ENCODE results near the gene PIGV.

PIGV gene

GRCh38 chr1:26750428-26750827 lies 37.3 kb upstream of the PIGV start:
- Histone ChIP-seq H3K36me3 (ENCODE audit: insufficient read depth, low read length) (peaks cover 84% of the 10 kb centered on the region), H3K4me3 (ENCODE audit: low read length) (no peak overlapping the region), H3K9ac (ENCODE audit: low read depth, low read length) (no peak overlapping the region), H3K9me3 (ENCODE audit: insufficient read depth, low read depth, low read length) (no peaks in the 10 kb centered on the region), H3K27ac (ENCODE audit: low read depth, low read length) (no peak overlapping the region; the same call in 1 of the 2 replicates), H3K27me3 (ENCODE audit: insufficient read depth, low read length) (no peaks in the 10 kb centered on the region), H3K4me1 (ENCODE audit: insufficient read depth, low read length) (no peaks in the 10 kb centered on the region)
- 93% methylated on average over 1 of the region's 1 CpG for WGBS

GRCh38 chr1:26752519-26752918 lies 35.2 kb upstream of the PIGV start:
- WGBS, result 93% methylated on average over 4 of the region's 4 CpGs
- Histone ChIP-seq H3K9me3 (ENCODE audit: insufficient read depth, low read depth, low read length) (no peaks in the 10 kb centered on the region), H3K27me3 (ENCODE audit: insufficient read depth, low read length) (no peaks in the 10 kb centered on the region), H3K36me3 (ENCODE audit: insufficient read depth, low read length) (peaks cover 78% of the 10 kb centered on the region), H3K4me3 (ENCODE audit: low read length) (no peak overlapping the region), H3K4me1 (ENCODE audit: insufficient read depth, low read length) (no peaks in the 10 kb centered on the region), H3K9ac (ENCODE audit: low read depth, low read length) (no peak overlapping the region), H3K27ac (ENCODE audit: low read depth, low read length) (no peak overlapping the region)

DNA sequence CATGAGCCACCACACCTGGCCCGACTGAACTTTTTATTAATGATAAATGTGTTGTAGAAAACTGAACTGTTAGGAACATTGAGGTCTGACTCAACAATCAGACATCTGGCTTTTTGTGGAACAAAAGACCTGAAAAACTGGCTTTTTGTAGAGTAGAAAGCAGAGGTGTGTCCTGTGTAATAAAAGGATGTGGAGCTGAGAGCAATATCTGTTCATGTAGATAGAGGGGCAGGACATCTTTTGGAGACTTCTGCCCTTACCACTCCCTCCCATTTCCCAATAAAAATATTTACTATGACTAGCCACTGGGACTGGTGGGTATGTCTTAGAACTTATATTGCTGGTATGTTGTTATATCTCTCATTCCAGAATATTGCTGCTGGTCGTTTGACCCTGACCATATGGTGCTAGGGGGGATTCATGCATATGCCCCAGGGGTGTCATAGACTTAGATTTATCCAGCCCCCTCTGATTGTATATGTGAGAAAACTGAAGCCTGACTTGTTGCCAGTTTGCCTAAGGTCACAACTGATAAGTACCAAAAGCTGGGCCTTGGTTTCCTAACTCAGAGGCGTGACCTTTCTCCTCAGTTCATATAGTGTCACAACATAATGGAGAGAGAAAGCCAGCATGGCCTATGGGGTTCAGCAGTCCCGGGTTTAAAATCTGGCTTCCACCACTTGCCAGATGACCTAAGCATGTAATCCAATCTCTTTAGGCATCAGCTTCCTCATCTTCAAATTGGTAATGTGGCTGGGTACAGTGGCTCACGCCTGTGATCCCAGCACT lies 33.5 kb upstream of the PIGV start:
- H3K4me1 ChIP-seq (ENCODE audit: insufficient read depth, low read length), result no peaks in the 10 kb centered on the region
- H3K27me3 ChIP-seq (ENCODE audit: insufficient read depth, low read length), result no peaks in the 10 kb centered on the region
- no peak overlapping the region for H3K9ac ChIP-seq (ENCODE audit: low read depth, low read length)
- H3K27ac ChIP-seq (ENCODE audit: low read depth, low read length), result no peak overlapping the region
- H3K36me3 ChIP-seq (ENCODE audit: insufficient read depth, low read length), result peaks cover 83% of the 10 kb centered on the region
- H3K4me3 ChIP-seq (ENCODE audit: low read length), result no peak overlapping the region
- WGBS, result 92% methylated on average over 5 of the region's 5 CpGs
- no peaks in the 10 kb centered on the region for H3K9me3 ChIP-seq (ENCODE audit: insufficient read depth, low read depth, low read length)

GRCh38 chr1:26758358-26758757 lies 29.4 kb upstream of the PIGV start:
- whole genome bisulfite sequencing, result 99% methylated on average over 3 of the region's 3 CpGs
- peaks cover 88% of the 10 kb centered on the region for H3K36me3 ChIP-seq (ENCODE audit: insufficient read depth, low read length)
- H3K4me1 ChIP-seq (ENCODE audit: insufficient read depth, low read length), result no peaks in the 10 kb centered on the region
- no peak overlapping the region for H3K27ac ChIP-seq (ENCODE audit: low read depth, low read length)
- no peak overlapping the region for H3K4me3 ChIP-seq (ENCODE audit: low read length)
- H3K27me3 ChIP-seq (ENCODE audit: insufficient read depth, low read length), result no peaks in the 10 kb centered on the region
- no peak overlapping the region for H3K9ac ChIP-seq (ENCODE audit: low read depth, low read length)
- H3K9me3 ChIP-seq (ENCODE audit: insufficient read depth, low read depth, low read length), result no peaks in the 10 kb centered on the region

DNA sequence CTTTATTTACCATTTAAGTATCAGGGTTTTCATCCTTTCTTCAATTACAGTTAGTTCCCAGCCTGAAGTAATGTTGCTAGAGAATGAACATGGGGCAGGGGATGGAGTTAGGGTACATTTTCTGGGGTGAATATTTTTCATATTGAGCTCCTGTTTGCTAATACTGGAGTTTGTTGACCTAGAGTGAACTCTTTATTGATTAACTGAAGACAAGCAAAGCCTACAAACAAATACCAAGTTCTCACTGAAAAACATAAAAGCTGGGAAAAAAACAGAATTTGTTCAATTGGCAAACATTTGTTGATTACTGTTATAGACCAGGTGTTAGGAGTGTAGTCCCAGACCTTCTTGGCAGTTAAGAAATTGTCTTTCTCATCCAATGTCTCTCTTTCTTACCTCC lies 28.2 kb upstream of the PIGV start:
- no peak overlapping the region for H3K27ac ChIP-seq (ENCODE audit: low read depth, low read length)
- H3K4me3 ChIP-seq (ENCODE audit: low read length), result no peak overlapping the region
- no peaks in the 10 kb centered on the region for H3K4me1 ChIP-seq (ENCODE audit: insufficient read depth, low read length)
- H3K36me3 ChIP-seq (ENCODE audit: insufficient read depth, low read length), result peaks cover 89% of the 10 kb centered on the region
- no peaks in the 10 kb centered on the region for H3K27me3 ChIP-seq (ENCODE audit: insufficient read depth, low read length)
- no peaks in the 10 kb centered on the region for H3K9me3 ChIP-seq (ENCODE audit: insufficient read depth, low read depth, low read length)
- H3K9ac ChIP-seq (ENCODE audit: low read depth, low read length), result no peak overlapping the region

DNA sequence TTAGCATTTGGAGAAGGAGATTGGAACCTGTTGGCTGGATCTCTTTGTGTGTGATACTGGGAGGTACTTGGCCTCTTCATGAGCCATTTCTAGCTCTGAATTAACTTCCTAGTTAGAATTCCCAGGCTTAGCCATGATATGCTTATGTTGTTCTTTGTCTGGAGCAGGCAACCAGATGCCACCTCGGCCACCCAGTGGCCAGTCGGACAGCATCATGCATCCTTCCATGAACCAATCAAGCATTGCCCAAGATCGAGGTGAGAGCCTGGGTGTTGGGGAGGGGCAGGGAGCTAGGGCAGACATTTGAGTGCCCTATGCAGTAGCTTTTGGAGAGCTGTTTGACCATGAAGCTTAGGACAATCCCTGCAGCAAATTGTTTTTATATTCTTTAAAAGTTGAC lies 26.5 kb upstream of the PIGV start:
- Histone ChIP-seq H3K9ac (ENCODE audit: low read depth, low read length) (no peak overlapping the region), H3K4me1 (ENCODE audit: insufficient read depth, low read length) (no peaks in the 10 kb centered on the region), H3K36me3 (ENCODE audit: insufficient read depth, low read length) (peaks cover 86% of the 10 kb centered on the region), H3K27me3 (ENCODE audit: insufficient read depth, low read length) (no peaks in the 10 kb centered on the region), H3K4me3 (ENCODE audit: low read length) (no peak overlapping the region), H3K27ac (ENCODE audit: low read depth, low read length) (no peak overlapping the region), H3K9me3 (ENCODE audit: insufficient read depth, low read depth, low read length) (no peaks in the 10 kb centered on the region)
- WGBS, result 88% methylated on average over 3 of the region's 3 CpGs

- H3K27me3 ChIP-seq (ENCODE audit: insufficient read depth, low read length), result no peaks in the 10 kb centered on the region
- H3K27ac ChIP-seq (ENCODE audit: low read depth, low read length), result no peak overlapping the region
- H3K36me3 ChIP-seq (ENCODE audit: insufficient read depth, low read length), result peaks cover 94% of the 10 kb centered on the region
- WGBS, result 98% methylated on average over 4 of the region's 4 CpGs
- H3K4me1 ChIP-seq (ENCODE audit: insufficient read depth, low read length), result no peaks in the 10 kb centered on the region; the same call in 1 of the 2 replicates
- no peak overlapping the region for H3K9ac ChIP-seq (ENCODE audit: low read depth, low read length)
- no peaks in the 10 kb centered on the region for H3K9me3 ChIP-seq (ENCODE audit: insufficient read depth, low read depth, low read length)
- H3K4me3 ChIP-seq (ENCODE audit: low read length), result no peak overlapping the region
Observed at GRCh38 chr1:26767714-26768113, 20.0 kb upstream of the PIGV start.

- no peak overlapping the region for H3K4me3 ChIP-seq (ENCODE audit: low read length)
- H3K9me3 ChIP-seq (ENCODE audit: insufficient read depth, low read depth, low read length), result no peaks in the 10 kb centered on the region
- H3K9ac ChIP-seq (ENCODE audit: low read depth, low read length), result no peak overlapping the region
- H3K27ac ChIP-seq (ENCODE audit: low read depth, low read length), result no peak overlapping the region
- 95% methylated on average over 3 of the region's 3 CpGs for WGBS
- peaks cover 94% of the 10 kb centered on the region for H3K36me3 ChIP-seq (ENCODE audit: insufficient read depth, low read length)
- no peaks in the 10 kb centered on the region; the same call in 1 of the 2 replicates for H3K4me1 ChIP-seq (ENCODE audit: insufficient read depth, low read length)
- no peaks in the 10 kb centered on the region for H3K27me3 ChIP-seq (ENCODE audit: insufficient read depth, low read length)
Observed at GRCh38 chr1:26768755-26769154, 19.0 kb upstream of the PIGV start.

GRCh38 chr1:26771285-26771642 lies 16.5 kb upstream of the PIGV start:
- WGBS, result 88% methylated on average over 3 of the region's 3 CpGs
- Histone ChIP-seq H3K4me1 (ENCODE audit: insufficient read depth, low read length) (no peaks in the 10 kb centered on the region; the same call in 1 of the 2 replicates), H3K9me3 (ENCODE audit: insufficient read depth, low read depth, low read length) (no peaks in the 10 kb centered on the region), H3K9ac (ENCODE audit: low read depth, low read length) (no peak overlapping the region), H3K36me3 (ENCODE audit: insufficient read depth, low read length) (peaks cover 99% of the 10 kb centered on the region), H3K27ac (ENCODE audit: low read depth, low read length) (no peak overlapping the region), H3K4me3 (ENCODE audit: low read length) (no peak overlapping the region), H3K27me3 (ENCODE audit: insufficient read depth, low read length) (no peaks in the 10 kb centered on the region)

DNA sequence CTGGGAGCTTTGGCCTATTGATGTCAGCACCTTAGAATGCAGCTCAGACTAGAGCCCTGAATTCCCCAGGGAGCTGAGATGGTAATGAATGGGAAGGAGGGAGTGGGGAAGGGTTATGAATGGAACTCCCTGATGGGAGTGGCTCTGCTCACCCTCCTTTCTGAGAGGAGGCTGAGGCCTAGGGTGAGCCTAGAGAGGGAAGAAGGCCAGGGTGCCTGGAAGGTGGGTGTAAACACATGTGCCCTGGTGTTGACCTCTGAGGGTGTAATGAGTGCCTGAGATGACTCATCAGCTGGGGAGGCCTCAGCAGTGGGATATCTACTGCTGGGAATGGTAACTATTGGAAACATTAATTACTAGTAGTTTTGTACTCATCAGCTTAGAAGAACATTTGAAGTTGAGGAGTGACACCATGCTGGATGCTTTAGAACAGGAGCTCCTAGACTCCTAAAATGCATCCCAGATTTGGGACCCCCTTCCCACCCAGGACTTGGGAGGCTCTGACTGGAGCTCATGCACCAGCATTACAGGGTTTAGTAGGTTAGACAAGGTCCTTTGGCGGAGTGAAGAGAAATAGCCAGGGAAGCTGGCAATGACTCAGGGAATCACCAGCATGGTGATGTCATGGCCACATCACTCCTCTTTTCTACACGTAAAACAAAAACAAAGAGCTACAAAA lies 16.0 kb upstream of the PIGV start:
- no peaks in the 10 kb centered on the region; the same call in 1 of the 2 replicates for H3K4me1 ChIP-seq (ENCODE audit: insufficient read depth, low read length)
- 91% methylated on average over 2 of the region's 2 CpGs for WGBS
- H3K4me3 ChIP-seq (ENCODE audit: low read length), result no peak overlapping the region
- H3K9me3 ChIP-seq (ENCODE audit: insufficient read depth, low read depth, low read length), result no peaks in the 10 kb centered on the region
- no peaks in the 10 kb centered on the region for H3K27me3 ChIP-seq (ENCODE audit: insufficient read depth, low read length)
- H3K9ac ChIP-seq (ENCODE audit: low read depth, low read length), result no peak overlapping the region; the same call in 1 of the 2 replicates
- peaks cover 99% of the 10 kb centered on the region for H3K36me3 ChIP-seq (ENCODE audit: insufficient read depth, low read length)
- H3K27ac ChIP-seq (ENCODE audit: low read depth, low read length), result no peak overlapping the region

DNA sequence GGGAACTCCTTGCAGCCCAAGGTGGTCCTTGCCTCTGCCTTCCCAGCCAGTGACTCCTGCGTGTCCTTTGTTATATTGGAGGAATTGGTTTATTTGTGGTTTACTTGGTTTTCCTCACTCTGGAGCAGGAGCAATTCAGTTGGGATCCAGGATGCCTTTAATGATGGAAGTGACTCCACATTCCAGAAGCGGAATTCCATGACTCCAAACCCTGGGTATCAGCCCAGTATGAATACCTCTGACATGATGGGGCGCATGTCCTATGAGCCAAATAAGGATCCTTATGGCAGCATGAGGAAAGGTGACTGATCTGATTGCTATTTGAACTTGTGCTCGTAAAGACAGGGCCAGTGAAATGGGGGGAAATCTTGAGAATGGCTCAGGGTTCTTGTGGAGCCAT lies 15.1 kb upstream of the PIGV start:
- Histone ChIP-seq H3K27ac (ENCODE audit: low read depth, low read length) (no peak overlapping the region), H3K27me3 (ENCODE audit: insufficient read depth, low read length) (no peaks in the 10 kb centered on the region), H3K4me1 (ENCODE audit: insufficient read depth, low read length) (no peaks in the 10 kb centered on the region; the same call in 1 of the 2 replicates), H3K9ac (ENCODE audit: low read depth, low read length) (no peak overlapping the region), H3K4me3 (ENCODE audit: low read length) (no peak overlapping the region), H3K9me3 (ENCODE audit: insufficient read depth, low read depth, low read length) (no peaks in the 10 kb centered on the region), H3K36me3 (ENCODE audit: insufficient read depth, low read length) (peaks cover 99% of the 10 kb centered on the region)
- 91% methylated on average over 4 of the region's 4 CpGs for WGBS
